Measurements from ENCODE around the gene UBTD2.

- TF ChIP-seq, protein P1, sequence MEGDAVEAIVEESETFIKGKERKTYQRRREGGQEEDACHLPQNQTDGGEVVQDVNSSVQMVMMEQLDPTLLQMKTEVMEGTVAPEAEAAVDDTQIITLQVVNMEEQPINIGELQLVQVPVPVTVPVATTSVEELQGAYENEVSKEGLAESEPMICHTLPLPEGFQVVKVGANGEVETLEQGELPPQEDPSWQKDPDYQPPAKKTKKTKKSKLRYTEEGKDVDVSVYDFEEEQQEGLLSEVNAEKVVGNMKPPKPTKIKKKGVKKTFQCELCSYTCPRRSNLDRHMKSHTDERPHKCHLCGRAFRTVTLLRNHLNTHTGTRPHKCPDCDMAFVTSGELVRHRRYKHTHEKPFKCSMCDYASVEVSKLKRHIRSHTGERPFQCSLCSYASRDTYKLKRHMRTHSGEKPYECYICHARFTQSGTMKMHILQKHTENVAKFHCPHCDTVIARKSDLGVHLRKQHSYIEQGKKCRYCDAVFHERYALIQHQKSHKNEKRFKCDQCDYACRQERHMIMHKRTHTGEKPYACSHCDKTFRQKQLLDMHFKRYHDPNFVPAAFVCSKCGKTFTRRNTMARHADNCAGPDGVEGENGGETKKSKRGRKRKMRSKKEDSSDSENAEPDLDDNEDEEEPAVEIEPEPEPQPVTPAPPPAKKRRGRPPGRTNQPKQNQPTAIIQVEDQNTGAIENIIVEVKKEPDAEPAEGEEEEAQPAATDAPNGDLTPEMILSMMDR (IDR thresholded peaks at IDR 0.05; ENCODE audit: poor library complexity, severe bottlenecking) = no peak
- TF ChIP-seq EZH2 (IDR thresholded peaks at IDR 0.05; ENCODE audit: borderline replicate concordance, insufficient read depth, low read length, poor library complexity, severe bottlenecking) = no peak
- TF ChIP-seq POLR2AphosphoS5 (IDR thresholded peaks at IDR 0.05) = no peak
- TF ChIP-seq MXI1 (conservative IDR thresholded peaks at IDR 0.05; ENCODE audit: poor library complexity, severe bottlenecking) = no peak
Measured at GRCh38 chr5:172213126-172213525, 70.4 kb downstream of the UBTD2 start.
